Ovary (tissue), 3 donors: ENCODE measurements around the gene IQCC.

ENCODE experiments used
- CTCF ChIP-seq, 3 donors: fragments of 450-650 bp in 2 of 3; fragments of 200-600 bp in 1 of 3; IDR thresholded peaks; one replicate each; pipeline versions ENCODE4 v1.5.1 to v1.8.0; 2016 to 2022; ENCODE audit warnings: antibody characterized with exemption in 3 of 3, mild to moderate bottlenecking in 1 of 3
- POLR2A ChIP-seq: fragments of 450-650 bp; IDR thresholded peaks from one replicate; pipeline ENCODE4 v1.6.1; 2017; ENCODE audit warnings: antibody characterized with exemption, mild to moderate bottlenecking, moderate library complexity
- donor health status: DM: no; HTN: no; CAD: no.

GRCh38 chr1:32178380-32179192, 26.9 kb upstream of the IQCC start:
- TF ChIP-seq CTCF (IDR thresholded peaks at IDR 0.05) (no peak), POLR2A (no peak)
